ENCODE results near the gene RNF183. TPM values are rescaled to one million over a fixed set of nuclear protein-coding genes. Genes with fewer than 3 reads are reported as not detected.

Gene RNF183
- total and polyA plus RNA-seq, 9 of the 15 experiments (the other 6 are each of a cell fraction or from before 2014, with no cell fraction given): 0.04 to 2.0 (median 0.16) TPM; not detected in 5

- TF ChIP-seq NR2F6 (CRISPR knock-in tag; IDR thresholded peaks at IDR 0.05): no peak
- TF ChIP-seq ZNF444 (CRISPR knock-in tag; IDR thresholded peaks at IDR 0.05): no peak
- no peak for TF ChIP-seq NR2C2 (CRISPR knock-in tag; IDR thresholded peaks at IDR 0.05)
- no peak for TF ChIP-seq NR2C2 (tag; IDR thresholded peaks at IDR 0.05)
- TF ChIP-seq PTBP1 (IDR thresholded peaks at IDR 0.05; ENCODE audit: low read depth, low read length): no peak
- no peak for TF ChIP-seq MTA1 (IDR thresholded peaks at IDR 0.05; ENCODE audit: borderline replicate concordance)
- TF ChIP-seq TCF3 (CRISPR knock-in tag; IDR thresholded peaks at IDR 0.05): 0 out of 2 replicates have a peak, but pooled peaks have one; percentile 5
- no peak for TF ChIP-seq BCLAF1 (IDR thresholded peaks at IDR 0.05; ENCODE audit: borderline replicate concordance in 1 of 2, control insufficient read depth in 1 of 2, low read depth in 2 of 2, low read length in 1 of 2)
- no peak for TF ChIP-seq ZFP91 (CRISPR knock-in tag; IDR thresholded peaks at IDR 0.05)
- TF ChIP-seq FOXP4 (CRISPR knock-in tag; IDR thresholded peaks at IDR 0.05; ENCODE audit: borderline replicate concordance): no peak
- no peak for TF ChIP-seq ZNF12 (CRISPR knock-in tag; IDR thresholded peaks at IDR 0.05)
- no peak for TF ChIP-seq PBX2 (CRISPR knock-in tag; IDR thresholded peaks at IDR 0.05; ENCODE audit: low read depth)
- TF ChIP-seq PBX2 (tag; conservative IDR thresholded peaks at IDR 0.05; ENCODE audit: low read depth): peak; percentile 67
- 0 out of 2 replicates have a peak, but pooled peaks have one; percentile 29 for TF ChIP-seq ZNF175 (CRISPR knock-in tag; IDR thresholded peaks at IDR 0.05; ENCODE audit: low read depth)
- TF ChIP-seq BRD9 (IDR thresholded peaks at IDR 0.05; ENCODE audit: low read depth, partially characterized antibody): no peak
- TF ChIP-seq CTBP1 (IDR thresholded peaks at IDR 0.05; ENCODE audit: borderline replicate concordance): peak; percentile 51; the same call in 1 of the 2 replicates
- TF ChIP-seq EP300 (IDR thresholded peaks at IDR 0.05; ENCODE audit: low read length): peak; percentile 6; the same call in 1 of the 2 replicates
These were observed 40.6 kb upstream of the RNF183 start (continued) for GRCh38 chr9:113343732-113344231.
